Measurements from ENCODE around the gene GPX7. TPM values are rescaled to one million over a fixed set of nuclear protein-coding genes. Genes with fewer than 3 reads are reported as not detected.

The GPX7 gene
- total RNA-seq, 1 donor: 73.5 TPM

GRCh38 chr1:52640697-52641096 is 38.5 kb downstream of the GPX7 start:
- no peak overlapping the region for H3K4me2 ChIP-seq (ENCODE audit: insufficient read depth, low read length)

DNA sequence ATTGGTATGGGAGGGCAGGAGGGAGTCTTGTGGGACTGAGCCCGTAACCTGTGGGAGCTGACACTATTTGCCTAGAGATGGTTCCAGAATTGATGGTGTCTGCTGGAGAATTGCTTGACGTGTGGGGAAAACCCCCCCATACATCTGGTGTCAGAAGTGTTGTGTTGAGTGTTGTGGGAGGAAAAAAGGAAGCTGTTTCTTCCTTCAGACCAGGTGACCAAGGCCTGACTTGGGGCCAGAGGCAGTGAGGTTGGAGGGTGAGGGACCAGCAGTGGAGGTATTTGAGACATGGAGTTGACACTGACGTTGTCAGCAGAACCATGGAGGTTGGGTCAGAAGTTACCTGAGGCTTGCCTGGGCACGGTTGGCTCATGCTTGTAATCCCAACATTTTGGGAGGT is 39.1 kb downstream of the GPX7 start:
- no peaks in the 10 kb centered on the region for H3K79me2 ChIP-seq (ENCODE audit: insufficient read depth, low read length)
- H3K4me1 ChIP-seq (ENCODE audit: insufficient read depth, low read length): no peaks in the 10 kb centered on the region
- H3K36me3 ChIP-seq (ENCODE audit: insufficient read depth, low read length): no peaks in the 10 kb centered on the region
- TF ChIP-seq, protein P1, sequence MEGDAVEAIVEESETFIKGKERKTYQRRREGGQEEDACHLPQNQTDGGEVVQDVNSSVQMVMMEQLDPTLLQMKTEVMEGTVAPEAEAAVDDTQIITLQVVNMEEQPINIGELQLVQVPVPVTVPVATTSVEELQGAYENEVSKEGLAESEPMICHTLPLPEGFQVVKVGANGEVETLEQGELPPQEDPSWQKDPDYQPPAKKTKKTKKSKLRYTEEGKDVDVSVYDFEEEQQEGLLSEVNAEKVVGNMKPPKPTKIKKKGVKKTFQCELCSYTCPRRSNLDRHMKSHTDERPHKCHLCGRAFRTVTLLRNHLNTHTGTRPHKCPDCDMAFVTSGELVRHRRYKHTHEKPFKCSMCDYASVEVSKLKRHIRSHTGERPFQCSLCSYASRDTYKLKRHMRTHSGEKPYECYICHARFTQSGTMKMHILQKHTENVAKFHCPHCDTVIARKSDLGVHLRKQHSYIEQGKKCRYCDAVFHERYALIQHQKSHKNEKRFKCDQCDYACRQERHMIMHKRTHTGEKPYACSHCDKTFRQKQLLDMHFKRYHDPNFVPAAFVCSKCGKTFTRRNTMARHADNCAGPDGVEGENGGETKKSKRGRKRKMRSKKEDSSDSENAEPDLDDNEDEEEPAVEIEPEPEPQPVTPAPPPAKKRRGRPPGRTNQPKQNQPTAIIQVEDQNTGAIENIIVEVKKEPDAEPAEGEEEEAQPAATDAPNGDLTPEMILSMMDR (IDR thresholded peaks at IDR 0.05; ENCODE audit: extremely low read depth, low read depth, low read length): no peak
- no peaks in the 10 kb centered on the region for H4K20me1 ChIP-seq (ENCODE audit: insufficient read depth, low read length)
- H3K4me3 ChIP-seq (ENCODE audit: insufficient read depth, low read length): no peak overlapping the region
- H3K27me3 ChIP-seq (ENCODE audit: insufficient read depth, low read length): no peaks in the 10 kb centered on the region
- DNase-seq (ENCODE audit: insufficient read length, low spot score, missing footprints): no peak
- no peak overlapping the region for H2AFZ ChIP-seq (ENCODE audit: low read length)
- no peak overlapping the region for H3K27ac ChIP-seq (ENCODE audit: low read depth, low read length)
- H3K9me3 ChIP-seq (ENCODE audit: low read depth, low read length): no peaks in the 10 kb centered on the region
- H3K4me2 ChIP-seq (ENCODE audit: insufficient read depth, low read length): no peak overlapping the region

More at GRCh38 chr1:52640697-52641096, 38.5 kb downstream of the GPX7 start:
- Histone ChIP-seq H3K79me2 (ENCODE audit: insufficient read depth, low read length) (no peaks in the 10 kb centered on the region), H3K27me3 (ENCODE audit: insufficient read depth, low read length) (no peaks in the 10 kb centered on the region), H2AFZ (ENCODE audit: low read length) (no peak overlapping the region), H4K20me1 (ENCODE audit: insufficient read depth, low read length) (no peaks in the 10 kb centered on the region), H3K36me3 (ENCODE audit: insufficient read depth, low read length) (no peaks in the 10 kb centered on the region), H3K27ac (ENCODE audit: low read depth, low read length) (no peak overlapping the region), H3K4me1 (ENCODE audit: insufficient read depth, low read length) (no peaks in the 10 kb centered on the region), H3K4me3 (ENCODE audit: insufficient read depth, low read length) (no peak overlapping the region), H3K9me3 (ENCODE audit: low read depth, low read length) (no peaks in the 10 kb centered on the region)
- TF ChIP-seq, protein P1 (IDR thresholded peaks at IDR 0.05; ENCODE audit: extremely low read depth, low read depth, low read length): no peak
- DNase-seq (ENCODE audit: insufficient read length, low spot score, missing footprints): no peak

DNA sequence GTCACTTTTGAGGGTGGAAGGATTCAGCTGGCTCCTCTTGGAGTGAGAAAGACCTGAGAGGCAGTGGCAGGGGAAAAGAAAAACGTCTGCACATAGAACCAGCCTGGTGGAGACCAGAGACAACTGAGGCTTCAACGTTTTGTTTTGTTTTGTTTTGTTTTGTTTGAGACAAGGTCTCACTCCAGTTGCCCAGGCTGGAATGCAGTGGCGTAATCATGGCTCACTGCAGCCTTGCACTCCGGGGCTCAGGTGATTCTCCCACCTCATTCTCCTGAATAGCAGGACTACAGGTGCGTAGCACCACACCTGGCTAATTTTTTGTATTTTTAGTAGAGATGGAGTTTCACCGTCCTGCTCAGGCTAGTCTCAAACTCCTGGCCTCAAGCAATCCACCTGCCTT is 43.1 kb downstream of the GPX7 start:
- TF ChIP-seq, protein P1 (IDR thresholded peaks at IDR 0.05; ENCODE audit: extremely low read depth, low read depth, low read length): no peak
- H3K36me3 ChIP-seq (ENCODE audit: insufficient read depth, low read length): no peaks in the 10 kb centered on the region
- H2AFZ ChIP-seq (ENCODE audit: low read length): no peak overlapping the region
- H3K27ac ChIP-seq (ENCODE audit: low read depth, low read length): no peak overlapping the region
- no peak overlapping the region for H3K4me2 ChIP-seq (ENCODE audit: insufficient read depth, low read length)
- no peaks in the 10 kb centered on the region for H3K27me3 ChIP-seq (ENCODE audit: insufficient read depth, low read length)
- no peaks in the 10 kb centered on the region for H3K4me1 ChIP-seq (ENCODE audit: insufficient read depth, low read length)
- no peaks in the 10 kb centered on the region for H3K79me2 ChIP-seq (ENCODE audit: insufficient read depth, low read length)
- no peak for DNase-seq (ENCODE audit: insufficient read length, low spot score, missing footprints)
- H3K4me3 ChIP-seq (ENCODE audit: insufficient read depth, low read length): no peak overlapping the region
- H4K20me1 ChIP-seq (ENCODE audit: insufficient read depth, low read length): no peaks in the 10 kb centered on the region
- H3K9me3 ChIP-seq (ENCODE audit: low read depth, low read length): no peaks in the 10 kb centered on the region

DNA sequence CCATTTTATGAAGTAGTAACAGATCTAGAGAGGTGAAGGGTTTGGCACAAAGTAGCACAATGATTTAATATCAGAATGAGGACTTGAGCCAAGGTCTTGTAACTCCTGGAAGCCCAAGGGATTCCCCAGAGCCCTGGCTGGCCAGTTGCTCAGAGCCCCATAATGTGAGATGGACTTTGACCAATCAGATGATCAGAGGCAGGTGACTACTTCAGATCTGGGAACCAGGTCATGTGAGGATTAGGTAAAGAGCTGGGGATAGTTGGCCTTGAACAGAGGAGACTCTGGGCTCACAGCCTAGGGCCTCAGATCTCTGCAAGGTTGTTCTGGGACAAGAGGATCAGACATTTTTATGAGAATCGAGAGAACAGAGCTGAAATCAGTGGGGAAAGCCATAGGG is 49.7 kb downstream of the GPX7 start:
- no peaks in the 10 kb centered on the region for H4K20me1 ChIP-seq (ENCODE audit: insufficient read depth, low read length)
- TF ChIP-seq, protein P1 (IDR thresholded peaks at IDR 0.05; ENCODE audit: extremely low read depth, low read depth, low read length): no peak
- DNase-seq (ENCODE audit: insufficient read length, low spot score, missing footprints): no peak
- no peak overlapping the region for H3K27ac ChIP-seq (ENCODE audit: low read depth, low read length)
- H3K4me2 ChIP-seq (ENCODE audit: insufficient read depth, low read length): no peak overlapping the region
- no peaks in the 10 kb centered on the region for H3K4me1 ChIP-seq (ENCODE audit: insufficient read depth, low read length)
- no peak overlapping the region for H3K4me3 ChIP-seq (ENCODE audit: insufficient read depth, low read length)
- no peak overlapping the region for H2AFZ ChIP-seq (ENCODE audit: low read length)
- H3K9me3 ChIP-seq (ENCODE audit: low read depth, low read length): no peaks in the 10 kb centered on the region
- no peaks in the 10 kb centered on the region for H3K27me3 ChIP-seq (ENCODE audit: insufficient read depth, low read length)
- H3K36me3 ChIP-seq (ENCODE audit: insufficient read depth, low read length): no peaks in the 10 kb centered on the region
- no peaks in the 10 kb centered on the region for H3K79me2 ChIP-seq (ENCODE audit: insufficient read depth, low read length)

All from osteoblast (primary cell).